A204.1 (cell line): ENCODE measurements around the gene PROZ.

Experiments used
- FAIRE-seq: peaks from 2 replicates; lab custom pipeline; 2012; peaks lifted over from hg19 to GRCh38; lab: Jason Lieb, UNC

Gene PROZ

DNA sequence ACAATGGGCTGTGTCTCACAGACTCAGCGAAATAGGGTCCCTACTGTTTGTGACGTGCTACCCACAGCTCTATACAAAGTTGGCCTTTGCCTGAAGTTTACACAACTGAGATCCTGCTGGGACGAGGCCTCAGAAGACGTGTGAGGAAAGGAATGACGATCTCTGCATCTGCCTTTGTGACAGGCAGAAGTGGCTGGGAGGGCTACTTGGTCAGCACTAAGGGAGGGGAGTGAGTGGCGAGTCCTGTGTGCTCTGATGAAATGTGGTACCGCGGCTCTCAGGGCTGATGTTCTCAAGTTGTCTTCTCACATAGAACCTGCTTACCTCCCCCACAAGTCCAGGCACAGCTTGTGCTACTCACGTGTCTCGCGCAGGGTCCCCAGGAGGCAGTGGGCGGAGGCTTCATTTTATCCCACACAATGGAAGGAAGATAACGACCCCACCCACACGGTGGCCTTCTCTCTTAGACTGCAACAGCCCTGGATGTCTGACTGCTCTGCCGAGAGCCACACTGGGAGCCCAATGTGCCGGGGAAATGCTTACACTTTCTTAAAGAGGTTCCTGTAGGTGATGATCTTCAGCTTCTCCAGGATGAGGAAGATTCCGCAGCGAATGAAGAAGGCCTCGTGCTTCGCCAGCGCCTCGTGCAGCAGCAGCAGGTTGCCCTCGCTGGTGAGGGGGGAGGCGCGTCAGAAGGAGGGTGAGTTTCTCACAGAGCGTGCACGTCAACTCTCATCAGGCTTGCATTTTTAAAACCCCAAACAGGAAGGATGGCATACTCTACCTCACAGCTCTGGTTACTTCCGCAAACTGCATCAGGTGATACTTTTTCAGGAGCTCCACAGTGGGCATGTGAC lies 21.2 kb downstream of the PROZ start:
- FAIRE-seq = no peak

DNA sequence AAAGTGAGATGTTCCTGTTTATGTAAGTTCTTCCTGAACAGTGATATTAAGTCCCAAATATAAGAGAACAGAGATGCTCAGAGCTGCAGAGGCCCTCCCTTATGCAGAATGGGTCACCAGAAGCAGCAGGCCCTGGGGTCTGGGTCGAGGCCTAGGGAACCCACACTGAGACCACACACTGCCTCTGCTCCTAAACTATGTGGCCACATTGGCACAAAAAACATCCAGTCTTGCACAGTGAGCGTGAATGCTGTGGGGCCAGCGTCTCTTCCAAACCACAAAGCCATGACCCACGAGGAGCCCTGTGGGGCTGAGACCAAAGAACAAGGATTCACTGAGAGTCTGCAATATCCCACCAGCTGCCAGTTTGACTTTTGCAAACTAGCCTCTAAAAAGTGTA lies 23.6 kb downstream of the PROZ start:
- no peak for FAIRE-seq

DNA sequence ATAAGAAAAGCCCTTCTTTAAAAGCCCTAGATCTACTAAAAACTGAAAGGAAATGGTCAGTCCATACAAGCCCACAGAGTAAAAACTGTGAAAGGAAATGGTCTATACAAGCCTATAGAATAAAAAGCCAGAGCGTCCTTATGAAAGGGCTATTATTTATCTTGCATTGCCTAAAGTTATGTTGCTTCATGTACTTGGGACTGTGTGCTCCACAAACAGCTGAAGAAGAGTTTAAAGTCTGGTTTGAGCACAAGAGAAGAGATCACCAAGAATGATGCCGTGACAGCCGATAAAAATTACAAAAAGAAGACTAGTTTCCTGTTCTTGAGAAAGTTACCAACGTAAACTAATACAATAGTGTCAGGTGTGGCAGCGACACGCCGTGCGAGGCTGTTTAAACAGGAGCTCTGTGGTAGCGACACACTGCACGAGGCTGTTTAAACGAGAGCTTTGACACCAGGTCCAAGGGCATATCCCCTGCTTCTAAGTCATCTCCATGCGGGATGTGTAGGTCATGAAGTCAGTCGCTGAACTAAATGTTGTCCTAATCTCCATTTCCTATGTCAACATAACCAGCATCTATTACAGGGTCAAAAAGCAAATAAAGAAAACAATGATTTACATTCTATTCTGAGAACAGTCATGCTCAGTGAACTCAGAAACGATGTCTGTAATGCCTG lies 25.1 kb downstream of the PROZ start:
- no peak for FAIRE-seq

DNA sequence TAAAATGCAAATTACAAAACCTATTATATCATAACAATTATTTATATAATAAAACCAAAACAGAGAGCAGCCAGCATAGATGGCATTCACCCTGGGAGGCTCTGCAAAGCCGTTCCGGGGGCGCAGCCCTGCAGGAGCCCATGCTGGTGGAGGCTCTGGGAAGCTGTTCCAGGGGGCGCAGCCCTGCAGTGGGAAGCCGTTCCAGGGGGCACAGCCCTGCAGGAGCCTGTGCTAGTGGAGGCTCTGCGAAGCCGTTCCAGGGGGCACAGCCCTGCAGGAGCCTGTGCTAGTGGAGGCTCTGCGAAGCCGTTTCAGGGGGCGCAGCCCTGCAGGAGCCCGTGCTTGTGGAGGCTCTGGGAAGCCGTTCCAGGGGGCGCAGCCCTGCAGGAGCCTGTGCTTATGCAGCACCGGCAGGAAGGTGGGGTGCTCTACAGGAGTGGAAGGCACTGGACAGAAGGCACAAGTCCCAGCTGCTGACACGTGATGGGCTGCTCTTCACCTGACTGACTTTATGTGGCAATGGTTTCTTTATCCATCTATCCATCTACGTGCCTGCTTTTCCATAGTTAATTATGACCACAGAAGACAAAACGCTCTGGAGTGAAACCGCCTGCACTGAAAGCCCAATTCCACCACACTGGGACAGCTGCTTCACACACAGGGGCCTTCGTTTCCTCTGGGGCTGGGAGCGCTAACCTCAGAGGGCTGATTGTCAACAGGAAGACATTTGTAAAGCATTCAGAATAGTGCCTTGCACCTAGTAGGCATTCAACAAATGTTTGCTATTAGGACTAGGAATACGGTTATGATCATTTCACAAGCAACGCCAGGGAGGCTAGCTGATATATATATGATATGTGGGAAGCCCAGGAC lies 26.4 kb downstream of the PROZ start:
- no peak for FAIRE-seq

DNA sequence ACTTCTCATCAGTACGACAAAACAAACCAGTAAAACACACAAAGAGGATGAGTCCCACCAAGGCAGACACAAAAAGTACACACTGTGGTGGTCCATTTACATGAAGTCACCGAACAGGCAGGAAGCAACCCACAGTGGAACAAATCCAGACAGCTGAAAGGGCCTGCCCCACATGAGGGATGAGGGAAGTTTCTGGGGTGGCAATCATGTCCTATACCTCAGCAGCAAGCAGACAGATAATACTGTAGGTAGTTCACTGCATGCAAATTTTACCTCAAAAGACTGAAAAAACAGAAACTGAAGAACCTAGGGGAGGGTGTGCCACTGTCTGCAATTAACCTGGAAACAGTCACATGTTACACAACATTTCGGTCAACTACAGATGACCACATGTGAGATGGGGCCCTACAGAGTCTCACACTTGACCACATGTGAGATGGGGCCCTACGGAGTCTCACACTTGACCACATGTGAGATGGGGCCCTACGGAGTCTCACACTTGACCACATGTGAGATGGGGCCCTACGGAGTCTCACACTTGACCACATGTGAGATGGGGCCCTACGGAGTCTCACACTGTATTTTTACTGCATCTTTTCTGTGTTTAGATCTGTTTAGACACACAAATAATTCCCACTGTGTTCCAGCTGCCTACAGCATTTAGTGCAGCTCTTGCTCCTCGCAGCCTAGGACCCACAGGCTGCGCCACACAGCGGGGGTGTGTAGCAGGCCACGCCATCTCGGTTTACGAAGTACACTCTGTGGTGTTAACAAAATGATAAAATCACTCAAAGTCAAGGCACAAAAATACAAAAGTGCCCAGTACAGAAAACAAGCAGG lies 27.8 kb downstream of the PROZ start:
- FAIRE-seq = no peak

DNA sequence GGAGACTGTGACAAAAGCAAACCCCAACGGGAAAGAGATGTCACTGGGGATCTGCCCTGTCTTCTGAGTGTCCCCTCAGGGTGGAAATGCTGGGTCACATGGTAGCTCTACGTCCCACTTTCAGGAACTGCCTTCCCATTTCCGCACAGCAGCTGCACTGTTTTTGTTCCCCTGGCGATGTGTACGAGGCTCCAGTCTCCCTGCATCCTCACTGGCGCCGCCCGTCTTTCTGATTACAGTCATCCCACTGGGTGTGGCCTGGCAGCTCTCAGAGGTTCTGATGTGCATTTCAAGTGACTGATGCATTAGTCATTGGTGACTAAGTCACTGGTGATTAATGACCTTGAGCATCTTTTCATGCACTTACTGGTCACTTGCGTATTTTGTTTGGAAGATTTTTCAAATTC lies 28.8 kb downstream of the PROZ start:
- FAIRE-seq = peak; percentile 99

DNA sequence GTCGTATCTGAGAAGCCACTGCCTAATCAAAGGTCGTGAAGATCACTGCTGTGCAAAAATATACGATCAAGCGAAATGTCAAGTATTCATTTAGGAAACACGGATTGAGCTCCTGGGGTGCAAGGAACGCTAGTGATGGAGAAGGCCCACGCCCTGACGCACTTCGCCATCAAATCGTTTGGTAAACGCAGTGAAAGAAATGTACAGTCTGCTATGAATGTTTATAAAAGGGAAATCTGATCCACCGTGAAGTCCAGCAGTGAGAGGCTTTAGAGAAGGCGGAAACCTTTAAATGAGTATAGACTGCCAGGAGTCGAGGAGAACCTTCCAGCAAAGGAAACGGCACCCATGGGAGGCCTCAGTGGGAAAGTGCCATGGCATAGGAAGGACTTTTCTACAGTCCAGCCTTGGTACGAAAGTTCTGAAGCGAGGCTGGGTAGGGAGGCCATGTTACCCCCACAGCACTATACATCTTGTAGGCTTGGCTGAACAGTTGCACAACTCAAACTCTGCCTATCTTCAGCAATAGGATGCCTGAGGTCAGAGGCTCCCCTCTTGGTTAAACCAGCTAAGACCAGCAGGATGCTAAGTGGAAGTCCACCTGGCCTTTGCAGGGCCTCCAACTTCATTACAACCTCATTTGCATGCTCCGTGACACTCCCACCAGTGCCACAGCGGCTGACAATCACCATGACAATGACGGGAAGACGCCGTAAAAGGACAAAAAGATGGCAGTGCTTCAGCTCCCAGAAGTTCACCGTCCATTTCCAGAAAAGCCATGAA lies 29.6 kb downstream of the PROZ start:
- no peak for FAIRE-seq

DNA sequence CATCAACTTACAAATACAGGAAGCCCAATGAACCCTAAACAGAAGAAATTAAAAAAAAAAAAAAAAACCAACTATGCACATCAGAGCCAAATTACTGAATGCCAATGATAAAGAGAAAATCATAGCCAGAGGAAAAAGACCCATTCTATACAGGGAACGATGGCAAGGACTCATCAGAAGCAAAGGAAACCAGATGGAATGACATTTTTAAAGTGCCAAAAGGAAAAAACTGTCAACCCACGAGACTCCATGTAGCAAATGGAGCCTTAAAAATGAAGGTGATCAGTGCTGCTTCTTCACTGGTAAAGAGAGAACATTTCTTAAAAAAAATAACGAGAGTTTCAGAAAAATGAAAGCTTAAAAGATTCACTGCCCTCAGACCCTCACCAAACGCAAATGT lies 31.7 kb downstream of the PROZ start:
- FAIRE-seq = no peak

DNA sequence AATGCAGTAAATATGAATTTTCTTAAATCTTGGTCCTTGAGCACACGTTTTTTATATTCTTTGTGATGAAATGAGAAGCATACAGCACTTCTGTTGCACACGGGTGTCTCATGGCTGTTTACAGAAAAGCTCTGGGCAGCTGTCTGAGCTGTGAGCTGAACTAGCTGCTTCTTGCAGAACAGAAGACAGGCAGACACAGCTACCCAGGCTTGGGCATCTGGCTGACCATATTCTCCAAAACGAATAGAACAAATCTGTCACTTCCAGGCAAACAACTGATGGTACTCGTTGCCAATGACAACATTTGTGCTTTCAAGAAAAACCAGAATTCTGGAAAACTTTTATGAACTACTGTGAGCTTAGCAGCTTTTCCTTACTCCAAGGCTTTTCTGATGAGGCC lies 33.8 kb downstream of the PROZ start:
- no peak for FAIRE-seq

DNA sequence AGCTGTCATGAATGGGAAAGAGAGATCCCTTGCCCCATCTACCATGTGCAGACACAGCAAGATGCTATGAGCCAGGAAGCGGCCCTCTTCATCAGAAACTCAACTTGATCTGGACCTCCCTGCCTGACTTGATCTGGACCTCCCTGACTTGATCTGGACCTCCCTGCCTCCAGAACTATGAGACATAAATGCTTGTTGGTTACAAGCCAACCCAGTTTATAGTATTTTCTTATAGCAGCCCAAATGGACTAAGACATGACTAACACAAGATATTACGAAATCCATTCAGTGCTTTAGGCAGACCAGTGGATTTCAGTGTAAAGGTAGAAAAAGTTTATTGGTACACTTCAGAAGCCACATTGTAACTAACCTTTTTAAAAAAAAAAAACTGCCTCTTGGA lies 34.5 kb downstream of the PROZ start:
- no peak for FAIRE-seq

DNA sequence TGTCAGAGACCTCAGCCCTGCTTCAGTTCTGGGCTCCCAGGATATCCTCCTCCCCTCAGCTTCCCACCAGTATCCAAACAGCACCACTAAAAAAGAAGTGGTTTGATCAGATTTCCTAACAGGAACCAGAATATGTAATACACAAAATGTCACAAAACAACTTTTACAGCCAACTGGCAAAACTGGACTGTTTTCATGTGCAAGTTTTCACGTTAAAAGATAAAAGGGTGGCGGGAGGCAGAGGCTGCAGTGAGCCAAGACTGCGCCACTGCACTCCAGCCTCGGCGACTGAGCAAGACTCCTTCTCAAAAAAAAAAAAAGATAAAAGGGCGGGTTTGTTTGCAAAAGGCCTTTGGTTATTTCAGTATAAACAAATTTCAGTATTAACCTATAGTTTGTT lies 36.9 kb downstream of the PROZ start:
- no peak for FAIRE-seq

DNA sequence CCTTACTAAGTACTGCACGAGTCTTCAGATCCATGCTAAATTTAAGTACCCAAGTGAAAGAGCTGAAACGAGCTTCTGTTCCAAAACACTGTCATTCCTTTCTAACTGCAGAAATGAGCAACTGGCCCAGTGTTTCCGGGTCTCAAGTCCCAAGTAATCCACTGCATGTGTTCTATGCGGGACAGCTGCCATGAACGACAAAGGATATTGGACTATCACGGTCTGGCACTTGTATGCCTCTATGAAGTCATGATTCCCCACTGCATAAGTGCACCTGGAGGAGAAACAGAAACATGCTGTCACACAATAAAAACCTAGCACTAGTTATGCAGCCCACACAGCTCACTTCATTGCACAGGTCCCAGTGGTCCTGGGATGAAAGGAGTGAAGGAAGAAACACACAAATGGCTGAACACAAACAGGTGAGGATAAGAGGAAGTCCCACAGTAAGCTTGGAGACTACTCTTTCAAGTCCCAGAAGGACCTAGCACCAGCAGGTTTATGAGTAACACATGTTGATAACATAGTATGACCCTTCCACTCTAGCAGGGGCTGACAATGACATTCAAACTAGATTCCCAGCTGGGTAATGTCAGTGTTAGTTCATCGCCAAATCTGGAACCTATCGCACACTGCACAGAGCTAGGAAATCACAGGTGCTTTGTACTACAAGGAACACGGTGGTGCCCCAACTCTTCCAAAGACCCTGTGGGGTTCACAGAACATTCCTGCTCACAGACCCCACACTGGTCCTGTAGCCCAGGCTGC lies 38.7 kb downstream of the PROZ start:
- no peak for FAIRE-seq

DNA sequence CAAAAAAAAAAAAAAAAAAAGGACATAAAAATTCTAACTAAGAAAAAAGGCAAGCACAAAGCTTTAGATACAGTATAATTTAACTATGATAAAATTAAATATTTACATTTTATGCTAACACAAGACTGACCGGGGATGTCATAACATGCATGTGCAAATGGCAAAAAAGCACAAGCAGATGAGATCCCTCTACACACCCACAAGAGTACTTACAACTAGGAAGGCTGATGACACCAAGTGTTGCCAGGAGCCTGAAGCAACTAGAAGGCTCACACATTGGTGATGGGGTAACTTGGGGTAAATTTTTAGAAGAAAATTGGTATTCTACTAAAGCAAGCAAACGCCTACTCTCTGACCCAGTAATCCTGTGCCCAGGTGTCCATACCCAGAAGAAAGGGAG lies 43.4 kb downstream of the PROZ start:
- no peak for FAIRE-seq

DNA sequence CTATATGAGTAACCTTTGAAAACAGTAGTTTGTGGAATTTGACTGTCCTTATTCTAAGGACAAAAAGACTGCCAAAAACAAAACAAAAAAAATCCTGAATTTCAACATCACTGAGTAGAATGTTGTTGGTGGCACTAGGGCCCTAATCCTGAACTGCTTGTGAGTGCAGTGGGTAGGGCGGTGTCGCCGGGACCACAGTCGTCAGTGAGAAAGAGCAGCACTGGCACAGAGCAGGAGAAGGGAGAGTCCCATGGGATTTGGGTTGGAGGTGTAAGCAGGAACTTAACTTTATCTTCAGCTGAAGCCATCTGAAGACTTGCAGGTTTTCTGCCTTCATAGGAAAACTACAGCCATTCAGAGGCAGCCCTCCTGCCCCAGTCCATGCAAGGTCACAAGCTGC lies 44.5 kb downstream of the PROZ start:
- no peak for FAIRE-seq

DNA sequence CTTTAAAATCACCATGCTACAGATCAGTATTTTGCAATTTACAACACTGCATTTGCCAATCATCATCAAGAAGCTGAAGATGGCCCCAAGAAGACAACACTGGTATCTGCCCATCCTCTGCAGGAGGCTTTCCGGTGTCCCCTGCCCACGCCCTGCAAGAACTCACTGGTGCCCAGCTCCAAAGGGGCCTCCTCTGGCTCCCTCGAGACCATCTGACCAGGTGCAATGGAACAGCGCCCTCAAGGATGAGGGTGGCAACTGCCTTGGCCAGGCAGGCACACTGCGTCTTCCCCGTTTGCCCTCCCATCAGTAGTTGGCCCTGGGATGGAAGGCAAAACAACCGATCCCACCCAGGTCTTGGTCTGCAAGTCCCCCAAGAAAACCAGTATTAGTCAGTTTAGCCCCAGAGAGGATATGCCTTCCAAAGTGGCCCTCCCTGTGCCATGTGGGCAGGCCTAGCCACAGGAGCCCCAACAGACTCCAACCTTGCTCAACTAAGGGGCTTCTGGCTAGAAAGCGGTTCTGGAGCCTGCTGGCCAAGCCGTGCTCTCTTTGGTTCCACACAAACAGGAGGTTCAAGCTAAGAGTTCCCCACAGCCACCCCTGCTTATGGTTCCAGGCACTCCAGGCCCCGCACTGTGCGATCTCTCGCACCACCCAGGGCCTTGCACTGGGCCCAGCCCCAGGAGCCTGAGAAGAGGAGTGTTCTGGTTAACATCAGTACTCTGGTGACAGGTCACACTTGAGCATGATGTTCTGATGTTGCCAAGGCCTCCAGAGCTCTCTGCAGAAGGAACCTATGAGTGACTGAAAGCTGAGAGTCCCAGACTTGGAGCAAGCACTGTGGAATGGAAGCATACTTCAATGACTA lies 45.3 kb downstream of the PROZ start:
- FAIRE-seq = no peak

DNA sequence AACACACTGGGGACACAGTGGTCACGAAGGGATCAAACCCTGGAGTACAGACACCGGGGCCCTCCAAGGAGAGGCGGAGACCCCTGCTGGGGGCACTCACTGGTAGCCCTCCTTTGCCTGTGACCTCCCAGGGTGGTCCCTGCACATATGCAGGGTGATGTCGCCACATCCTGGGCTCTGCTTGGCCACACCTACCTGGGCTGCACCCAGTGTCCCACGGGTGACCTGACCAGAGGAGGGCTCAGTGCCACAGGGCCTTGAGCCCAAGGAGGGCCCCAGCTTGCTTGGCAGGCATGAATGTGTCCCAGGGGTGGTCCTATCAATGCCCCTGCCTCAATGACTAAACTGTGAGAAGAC lies 45.9 kb downstream of the PROZ start:
- no peak for FAIRE-seq

DNA sequence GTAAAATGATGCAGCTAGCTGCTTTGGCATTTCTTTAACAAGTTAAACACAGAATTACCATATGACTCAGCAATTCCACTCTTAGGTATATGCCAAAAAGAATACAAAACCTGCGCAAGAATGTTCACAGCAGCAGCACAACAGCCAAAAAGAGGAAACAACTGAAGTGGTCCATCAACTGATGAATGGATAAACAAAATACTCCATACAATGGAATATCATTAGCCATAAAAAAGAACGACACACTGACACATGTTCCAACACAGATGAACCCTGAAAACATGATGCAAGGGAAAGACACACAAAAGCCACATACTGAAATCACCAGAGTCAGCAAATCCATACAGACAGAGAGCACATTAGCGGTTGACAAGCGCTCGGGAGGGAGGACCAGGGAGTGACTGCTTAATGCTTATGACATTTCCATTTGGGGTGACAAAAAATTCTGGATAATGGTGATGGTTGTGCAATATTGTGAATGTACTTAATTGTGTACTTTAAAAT lies 47.0 kb downstream of the PROZ start:
- FAIRE-seq = no peak

DNA sequence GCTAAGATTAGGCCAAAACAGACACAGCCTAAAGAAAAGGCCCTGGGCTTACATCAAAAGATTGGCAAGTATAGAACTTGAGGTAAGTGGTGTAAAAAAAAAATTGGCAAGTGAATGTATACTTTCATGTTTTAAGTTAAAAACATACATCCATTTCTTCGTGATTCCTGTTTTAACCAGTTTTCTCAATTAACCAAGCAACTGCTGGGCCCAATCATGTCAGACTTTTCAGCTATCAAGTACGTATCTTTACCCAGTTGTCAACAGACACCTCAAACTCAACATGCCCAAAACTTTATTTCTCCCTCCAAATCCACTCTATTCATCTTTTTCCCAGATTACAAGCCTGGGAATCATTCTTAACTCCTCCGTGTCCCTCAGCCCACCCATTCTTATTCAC lies 49.0 kb downstream of the PROZ start:
- FAIRE-seq = no peak

DNA sequence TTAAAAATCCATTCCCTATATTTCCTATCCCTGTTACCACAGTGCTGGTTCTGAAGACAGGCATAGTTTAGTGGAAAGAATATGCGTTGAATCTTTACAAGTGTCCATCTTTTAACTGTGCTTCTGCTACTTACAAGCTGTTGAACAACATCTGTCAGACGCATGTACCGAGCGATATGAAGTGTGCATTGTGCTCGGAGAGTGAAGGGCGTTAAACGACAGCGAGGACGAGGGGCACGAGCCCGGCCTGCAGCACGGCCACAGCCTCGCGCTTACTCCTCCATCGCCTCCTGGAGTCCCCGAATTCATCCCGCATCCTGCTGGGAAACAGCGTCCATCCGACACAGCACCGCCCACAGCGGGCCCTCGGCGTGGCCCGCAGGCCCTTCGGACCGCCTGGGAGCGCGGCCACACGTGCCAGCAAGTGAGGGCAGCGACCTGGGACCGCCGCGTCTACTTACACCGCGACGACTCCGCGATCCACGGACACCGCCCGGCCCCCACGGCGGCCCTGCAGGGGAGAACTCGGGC lies 49.5 kb downstream of the PROZ start:
- no peak for FAIRE-seq
